Tibial nerve (tissue), 4 donors: Measurements from ENCODE around the gene C12orf56. TPM values are rescaled to one million over a fixed set of nuclear protein-coding genes. Genes with fewer than 3 reads are reported as not detected.

Experiments used
- DNase-seq, 2 donors: peaks; one replicate each; pipeline ENCODE4 v3.0.0-alpha.2; 2019; ENCODE audit warnings: low spot score in 2 of 2
- H3K27ac ChIP-seq, 4 donors: fragments of 200-600 bp; sonication (generic) in 3 of 4; one replicate each; pipeline ENCODE4 v1.5.1; 2017 to 2019; ENCODE audit warnings: mild to moderate bottlenecking in 1 of 4
- H3K27me3 ChIP-seq, 2 donors: fragments of 200-600 bp; sonication (generic) in 1 of 2; one replicate each; pipeline versions ENCODE4 v1.5.1 to v1.6.0; 2017 to 2019
- H3K36me3 ChIP-seq, 3 donors: fragments of 200-600 bp; sonication (generic); one replicate each; pipeline ENCODE4 v1.5.1; 2018 to 2019
- H3K4me1 ChIP-seq, 4 donors: fragments of 200-600 bp; sonication (generic) in 3 of 4; one replicate each; pipeline ENCODE4 v1.5.1; 2017 to 2019
- H3K4me3 ChIP-seq, 4 donors: fragments of 200-600 bp; sonication (generic) in 3 of 4; one replicate each; pipeline ENCODE4 v1.5.1; 2017 to 2019; ENCODE audit warnings: mild to moderate bottlenecking in 1 of 4, moderate library complexity in 1 of 4
- H3K9me3 ChIP-seq, 4 donors: fragments of 200-600 bp; sonication (generic) in 3 of 4; one replicate each; pipeline ENCODE4 v1.5.1; 2017 to 2019
- EP300 ChIP-seq, 2 donors: sonication (generic); formaldehyde crosslinking; IDR thresholded peaks; one replicate each; pipeline ENCODE4 v1.6.1; 2017; ENCODE audit warnings: antibody characterized with exemption in 2 of 2, mild to moderate bottlenecking in 1 of 2
- POLR2A ChIP-seq, 2 donors: fragments of 450-650 bp; IDR thresholded peaks; one replicate each; pipeline ENCODE4 v1.6.1; 2017; ENCODE audit warnings: antibody characterized with exemption in 2 of 2, mild to moderate bottlenecking in 2 of 2, moderate library complexity in 2 of 2
- WGBS, 2 donors: methylation state at CpG; one replicate each; pipeline ENCODE4 v1.1.5; 2018; 5-methylcytosine and 5-hydroxymethylcytosine counted together
- total RNA-seq, 4 donors: library from RNA; depleted of rRNA; stranded (reverse); fragments of >200 nt; gene quantifications; one replicate each; pipeline ENCODE4 v1.1.0, GENCODE V29; 2016
- TF ChIP-seq, protein P1 (sequence below), 5 experiments: fragments of 200-600 bp in 3 of 5; fragments of 450-650 bp in 2 of 5; sonication (generic) in 3 of 5; IDR thresholded peaks; one replicate each; pipeline ENCODE4 v1.5.1; 2016 to 2019; ENCODE audit warnings: antibody characterized with exemption in 5 of 5, mild to moderate bottlenecking in 3 of 5, moderate library complexity in 2 of 5

The C12orf56 gene
- total RNA-seq, 4 donors from 2014 or later: 8.7 to 11.6 (median 9.7) TPM

GRCh38 chr12:64286521-64286920 is 104.0 kb downstream of the C12orf56 start:
- no peaks in the 10 kb centered on the region for H3K9me3 ChIP-seq
- H3K27me3 ChIP-seq: no peaks in the 10 kb centered on the region
- no peaks in the 10 kb centered on the region for H3K36me3 ChIP-seq
- no peaks in the 10 kb centered on the region for H3K4me1 ChIP-seq
- 50 to 59% methylated on average over 4 of the region's 4 CpGs for WGBS, 2 donors
- H3K4me3 ChIP-seq: no peak overlapping the region
- H3K27ac ChIP-seq: no peak overlapping the region
- no peak for DNase-seq
- no peak for TF ChIP-seq EP300 (IDR thresholded peaks at IDR 0.05)
- no peak for TF ChIP-seq POLR2A (IDR thresholded peaks at IDR 0.05)
- TF ChIP-seq, protein P1, sequence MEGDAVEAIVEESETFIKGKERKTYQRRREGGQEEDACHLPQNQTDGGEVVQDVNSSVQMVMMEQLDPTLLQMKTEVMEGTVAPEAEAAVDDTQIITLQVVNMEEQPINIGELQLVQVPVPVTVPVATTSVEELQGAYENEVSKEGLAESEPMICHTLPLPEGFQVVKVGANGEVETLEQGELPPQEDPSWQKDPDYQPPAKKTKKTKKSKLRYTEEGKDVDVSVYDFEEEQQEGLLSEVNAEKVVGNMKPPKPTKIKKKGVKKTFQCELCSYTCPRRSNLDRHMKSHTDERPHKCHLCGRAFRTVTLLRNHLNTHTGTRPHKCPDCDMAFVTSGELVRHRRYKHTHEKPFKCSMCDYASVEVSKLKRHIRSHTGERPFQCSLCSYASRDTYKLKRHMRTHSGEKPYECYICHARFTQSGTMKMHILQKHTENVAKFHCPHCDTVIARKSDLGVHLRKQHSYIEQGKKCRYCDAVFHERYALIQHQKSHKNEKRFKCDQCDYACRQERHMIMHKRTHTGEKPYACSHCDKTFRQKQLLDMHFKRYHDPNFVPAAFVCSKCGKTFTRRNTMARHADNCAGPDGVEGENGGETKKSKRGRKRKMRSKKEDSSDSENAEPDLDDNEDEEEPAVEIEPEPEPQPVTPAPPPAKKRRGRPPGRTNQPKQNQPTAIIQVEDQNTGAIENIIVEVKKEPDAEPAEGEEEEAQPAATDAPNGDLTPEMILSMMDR (IDR thresholded peaks at IDR 0.05): no peak

GRCh38 chr12:64284256-64284655 is 106.3 kb downstream of the C12orf56 start:
- H3K27ac ChIP-seq: no peak overlapping the region
- 87 to 94% methylated on average over 4 of the region's 4 CpGs for WGBS, 2 donors
- H3K9me3 ChIP-seq: no peaks in the 10 kb centered on the region
- H3K4me3 ChIP-seq: no peak overlapping the region
- TF ChIP-seq EP300 (IDR thresholded peaks at IDR 0.05): no peak
- TF ChIP-seq, protein P1 (IDR thresholded peaks at IDR 0.05): no peak
- no peaks in the 10 kb centered on the region for H3K36me3 ChIP-seq
- H3K27me3 ChIP-seq: no peaks in the 10 kb centered on the region
- H3K4me1 ChIP-seq: no peaks in the 10 kb centered on the region
- no peak for DNase-seq

- no peak overlapping the region for H3K27ac ChIP-seq
- no peak for DNase-seq
- H3K9me3 ChIP-seq: no peaks in the 10 kb centered on the region
- no peaks in the 10 kb centered on the region for H3K36me3 ChIP-seq
- no peak overlapping the region for H3K4me3 ChIP-seq
- TF ChIP-seq, protein P1 (IDR thresholded peaks at IDR 0.05): no peak
- TF ChIP-seq EP300 (IDR thresholded peaks at IDR 0.05) (no peak), POLR2A (IDR thresholded peaks at IDR 0.05) (no peak)
- 94% methylated on average over 4 of the region's 4 CpGs for WGBS, 2 donors
- H3K27me3 ChIP-seq: no peaks in the 10 kb centered on the region
- H3K4me1 ChIP-seq: no peaks in the 10 kb centered on the region
Measured at GRCh38 chr12:64278421-64278820, 112.1 kb downstream of the C12orf56 start.

GRCh38 chr12:64273527-64274403 is 116.8 kb downstream of the C12orf56 start:
- no peak overlapping the region for H3K27ac ChIP-seq
- no peaks in the 10 kb centered on the region for H3K9me3 ChIP-seq
- no peaks in the 10 kb centered on the region for H3K4me1 ChIP-seq
- DNase-seq: no peak
- no peak overlapping the region for H3K4me3 ChIP-seq
- no peaks in the 10 kb centered on the region for H3K27me3 ChIP-seq
- H3K36me3 ChIP-seq: no peaks in the 10 kb centered on the region
- TF ChIP-seq, protein P1 (IDR thresholded peaks at IDR 0.05): peak in 4 of 5 experiments; percentile 45 to 63 (median 52)
- no peak for TF ChIP-seq POLR2A (IDR thresholded peaks at IDR 0.05)
- 59 to 60% methylated on average over 11 of the region's 11 CpGs for WGBS, 2 donors

- Histone ChIP-seq H3K4me3 (no peak overlapping the region), H3K27ac (no peak overlapping the region), H3K27me3 (no peaks in the 10 kb centered on the region), H3K9me3 (no peaks in the 10 kb centered on the region), H3K4me1 (no peaks in the 10 kb centered on the region), H3K36me3 (no peaks in the 10 kb centered on the region)
- no peak for DNase-seq
- TF ChIP-seq POLR2A (IDR thresholded peaks at IDR 0.05) (no peak), EP300 (IDR thresholded peaks at IDR 0.05) (no peak)
- TF ChIP-seq, protein P1 (IDR thresholded peaks at IDR 0.05): no peak
- WGBS, 2 donors: 91 to 100% methylated on average over 1 of the region's 1 CpG
Measured at GRCh38 chr12:64270411-64270810, 120.1 kb downstream of the C12orf56 start.
